HepG2 (cell line): ENCODE results near the gene RNF149. TPM values are rescaled to one million over a fixed set of nuclear protein-coding genes. Genes with fewer than 3 reads are reported as not detected.

Experiments used
- ASH2L ChIP-seq: fragments of 300-600, 200-600 bp; sonication (generic); IDR thresholded peaks from 2 replicates; pipeline ENCODE4 v1.7.0; 2017; ENCODE audit warnings: low read depth, mild to moderate bottlenecking, moderate library complexity, mixed read lengths, low read length; ENCODE audit not compliant: insufficient read length
- EHMT2 ChIP-seq: fragments of 200-600 bp; sonication (generic); IDR thresholded peaks from 2 replicates; pipeline ENCODE4 v1.7.0; 2017; ENCODE audit warnings: antibody characterized with exemption, low read depth, low read length, borderline replicate concordance
- GTF3A ChIP-seq: sonication (generic); formaldehyde crosslinking; conservative IDR thresholded peaks from 2 replicates; pipeline ENCODE4 v1.4.0; 2020; ENCODE audit warnings: mild to moderate bottlenecking, missing genetic modification reagents
- IKZF1 ChIP-seq: fragments of 450-650 bp; IDR thresholded peaks from 2 replicates; pipeline ENCODE4 v1.7.1; 2016
- ISL2 ChIP-seq: sonication (generic); formaldehyde crosslinking; IDR thresholded peaks from 2 replicates; pipeline ENCODE4 v1.5.0; 2020; ENCODE audit warnings: missing genetic modification reagents
- NFATC3 ChIP-seq: sonication (generic); formaldehyde crosslinking; IDR thresholded peaks from 2 replicates; pipeline ENCODE4 v1.5.1; 2020; ENCODE audit warnings: mild to moderate bottlenecking, missing genetic modification reagents
- NFIC ChIP-seq: IDR thresholded peaks from 2 replicates; pipeline ENCODE4 v1.6.1; 2012; ENCODE audit warnings: mild to moderate bottlenecking, low read length, inconsistent platforms
- RAD21 ChIP-seq: fragments of 450-650 bp; formaldehyde crosslinking; IDR thresholded peaks from 2 replicates; pipeline ENCODE4 v1.5.0; 2020; ENCODE audit warnings: mild to moderate bottlenecking
- SALL2 ChIP-seq: sonication (generic); formaldehyde crosslinking; IDR thresholded peaks from 2 replicates; pipeline ENCODE4 v1.8.1; 2023; ENCODE audit warnings: mild to moderate bottlenecking, missing genetic modification reagents, inconsistent platforms
- SAP130 ChIP-seq: IDR thresholded peaks from 2 replicates; pipeline ENCODE4 v1.6.1; 2016; ENCODE audit warnings: low read depth
- XRCC5 ChIP-seq: fragments of 200-400 bp; formaldehyde crosslinking; optimal IDR thresholded peaks from 2 replicates; pipeline ENCODE3; 2017; ENCODE audit warnings: mild to moderate bottlenecking, low read length
- ZC3H13 ChIP-seq: sonication (generic); formaldehyde crosslinking; IDR thresholded peaks from 2 replicates; pipeline ENCODE4 v1.8.1; 2023; ENCODE audit warnings: mild to moderate bottlenecking, missing genetic modification reagents, moderate library complexity
- ZNF124 ChIP-seq: sonication (generic); formaldehyde crosslinking; IDR thresholded peaks from 2 replicates; pipeline ENCODE4 v1.4.0; 2020; ENCODE audit warnings: missing genetic modification reagents
- ZNF205 ChIP-seq: IDR thresholded peaks from 2 replicates; pipeline ENCODE4 v1.6.1; 2018; ENCODE audit warnings: missing biosample characterization, missing genetic modification reagents
- ZNF431 ChIP-seq: sonication (generic); formaldehyde crosslinking; IDR thresholded peaks from 2 replicates; pipeline ENCODE4 v1.9.0; 2022; ENCODE audit warnings: missing genetic modification reagents, low read depth, mild to moderate bottlenecking, borderline replicate concordance
- ZNF557 ChIP-seq: sonication (generic); formaldehyde crosslinking; IDR thresholded peaks from 2 replicates; pipeline ENCODE4 v1.4.0; 2020; ENCODE audit warnings: missing genetic modification reagents
- ZNF839 ChIP-seq: sonication (generic); formaldehyde crosslinking; IDR thresholded peaks from 2 replicates; pipeline ENCODE4 v1.4.0; 2020; ENCODE audit warnings: missing genetic modification reagents, mild to moderate bottlenecking, borderline replicate concordance
- polyA plus RNA-seq, 8 experiments: library from polyadenylated mRNA; depleted of rRNA in 3 of 8; stranded (reverse) in 7 of 8; unstranded in 1 of 8; fragments of >200 nt; fragmentation: Illumina TruSeq in 4 of 8; extraction: Trizol in 4 of 8; gene quantifications; 2 replicates each; pipeline versions ENCODE4 v1.2.1 to v1.2.3, GENCODE V29; 2011 to 2016; ENCODE audit warnings: low read depth in 4 of 8, missing spikeins in 1 of 8, mixed read lengths in 1 of 8; ENCODE audit not compliant: insufficient read depth in 1 of 8
- total RNA-seq, 5 experiments: library from RNA; depleted of rRNA; stranded (reverse); fragments of >200 nt; fragmentation: Illumina TruSeq; extraction: Trizol; gene quantifications; 2 replicates each; pipeline ENCODE4 v1.2.3, GENCODE V29; 2016; ENCODE audit warnings: low read depth in 1 of 5
- TF ChIP-seq, protein P1 (sequence below): sonication (generic); formaldehyde crosslinking; conservative IDR thresholded peaks from 2 replicates; pipeline ENCODE4 v1.4.0; 2020; ENCODE audit warnings: mild to moderate bottlenecking, missing genetic modification reagents, moderate library complexity
- TF ChIP-seq, protein P2 (sequence below): sonication (generic); formaldehyde crosslinking; IDR thresholded peaks from 2 replicates; pipeline ENCODE4 v1.4.0; 2020; ENCODE audit warnings: mild to moderate bottlenecking, low read depth, missing genetic modification reagents
- TF ChIP-seq, protein P3 (sequence below): IDR thresholded peaks from 2 replicates; pipeline ENCODE4 v1.6.1; 2012; ENCODE audit warnings: inconsistent platforms
- TF ChIP-seq, protein P4 (sequence below): sonication (generic); formaldehyde crosslinking; IDR thresholded peaks from 2 replicates; pipeline ENCODE4 v1.9.0; 2021; ENCODE audit warnings: missing genetic modification reagents, mild to moderate bottlenecking, borderline replicate concordance
- TF ChIP-seq, protein P5 (sequence below): sonication (generic); formaldehyde crosslinking; IDR thresholded peaks from 2 replicates; pipeline ENCODE4 v1.9.0; 2022; ENCODE audit warnings: low read depth, missing genetic modification reagents

Gene RNF149
- total and polyA plus RNA-seq, 2 of the 13 experiments (the other 11 are each of a cell fraction or from before 2014, with no cell fraction given): 87.6 to 109 TPM

DNA sequence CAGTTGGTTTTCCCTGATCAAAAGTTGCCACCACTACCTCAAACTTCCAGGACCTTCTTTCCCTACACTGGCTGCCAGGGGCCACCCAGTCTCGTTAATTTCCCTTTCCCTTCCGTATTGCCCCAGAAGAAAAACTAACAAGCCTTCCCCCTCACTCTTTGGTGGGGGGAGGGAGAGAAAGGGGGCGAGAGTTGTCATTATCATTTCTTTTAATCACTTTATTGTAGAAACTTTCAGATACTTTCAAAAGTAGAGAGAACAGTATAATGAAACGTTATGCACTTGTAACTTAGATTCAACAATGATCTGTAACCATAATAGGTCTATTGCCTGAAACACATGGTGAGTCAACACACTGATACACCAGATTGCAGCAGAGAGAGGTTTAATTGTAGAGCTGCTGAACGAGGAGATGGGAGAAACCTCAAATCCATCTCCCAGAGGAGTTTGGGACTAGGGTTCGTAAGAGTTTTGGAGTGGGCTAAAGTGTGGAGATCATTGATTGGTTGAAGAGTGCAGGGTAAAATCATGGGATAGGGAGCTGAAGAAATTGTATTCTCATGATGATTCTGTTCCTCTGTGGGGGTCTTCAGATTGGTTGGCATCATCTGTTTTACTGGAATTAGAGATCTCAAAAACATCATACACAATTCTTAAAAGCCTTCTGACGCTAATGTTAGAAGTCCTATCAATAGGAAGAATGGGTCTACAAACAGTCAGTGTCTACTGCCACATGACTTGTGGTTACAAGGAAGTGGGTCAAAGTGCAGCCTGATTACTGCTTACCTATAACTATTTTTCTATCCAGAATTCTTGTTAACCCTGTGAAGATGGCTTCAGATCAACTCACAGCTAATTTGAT, 2.6 kb upstream of the RNF149 start (continued):
- TF ChIP-seq SAP130 (CRISPR knock-in tag): peak; percentile 24
- TF ChIP-seq ZNF205 (CRISPR knock-in tag): no peak; the same call in 1 of the 2 replicates
- TF ChIP-seq NFATC3 (CRISPR knock-in tag): no peak
- TF ChIP-seq ZNF557 (CRISPR knock-in tag): 0 out of 2 replicates have a peak, but pooled peaks have one; percentile 28
- peak; percentile 37; the same call in 1 of the 2 replicates for TF ChIP-seq NFIC
- TF ChIP-seq, protein P1, sequence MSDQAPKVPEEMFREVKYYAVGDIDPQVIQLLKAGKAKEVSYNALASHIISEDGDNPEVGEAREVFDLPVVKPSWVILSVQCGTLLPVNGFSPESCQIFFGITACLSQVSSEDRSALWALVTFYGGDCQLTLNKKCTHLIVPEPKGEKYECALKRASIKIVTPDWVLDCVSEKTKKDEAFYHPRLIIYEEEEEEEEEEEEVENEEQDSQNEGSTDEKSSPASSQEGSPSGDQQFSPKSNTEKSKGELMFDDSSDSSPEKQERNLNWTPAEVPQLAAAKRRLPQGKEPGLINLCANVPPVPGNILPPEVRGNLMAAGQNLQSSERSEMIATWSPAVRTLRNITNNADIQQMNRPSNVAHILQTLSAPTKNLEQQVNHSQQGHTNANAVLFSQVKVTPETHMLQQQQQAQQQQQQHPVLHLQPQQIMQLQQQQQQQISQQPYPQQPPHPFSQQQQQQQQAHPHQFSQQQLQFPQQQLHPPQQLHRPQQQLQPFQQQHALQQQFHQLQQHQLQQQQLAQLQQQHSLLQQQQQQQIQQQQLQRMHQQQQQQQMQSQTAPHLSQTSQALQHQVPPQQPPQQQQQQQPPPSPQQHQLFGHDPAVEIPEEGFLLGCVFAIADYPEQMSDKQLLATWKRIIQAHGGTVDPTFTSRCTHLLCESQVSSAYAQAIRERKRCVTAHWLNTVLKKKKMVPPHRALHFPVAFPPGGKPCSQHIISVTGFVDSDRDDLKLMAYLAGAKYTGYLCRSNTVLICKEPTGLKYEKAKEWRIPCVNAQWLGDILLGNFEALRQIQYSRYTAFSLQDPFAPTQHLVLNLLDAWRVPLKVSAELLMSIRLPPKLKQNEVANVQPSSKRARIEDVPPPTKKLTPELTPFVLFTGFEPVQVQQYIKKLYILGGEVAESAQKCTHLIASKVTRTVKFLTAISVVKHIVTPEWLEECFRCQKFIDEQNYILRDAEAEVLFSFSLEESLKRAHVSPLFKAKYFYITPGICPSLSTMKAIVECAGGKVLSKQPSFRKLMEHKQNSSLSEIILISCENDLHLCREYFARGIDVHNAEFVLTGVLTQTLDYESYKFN (CRISPR knock-in tag): peak; percentile 35; the same call in 1 of the 2 replicates
- TF ChIP-seq, protein P2, sequence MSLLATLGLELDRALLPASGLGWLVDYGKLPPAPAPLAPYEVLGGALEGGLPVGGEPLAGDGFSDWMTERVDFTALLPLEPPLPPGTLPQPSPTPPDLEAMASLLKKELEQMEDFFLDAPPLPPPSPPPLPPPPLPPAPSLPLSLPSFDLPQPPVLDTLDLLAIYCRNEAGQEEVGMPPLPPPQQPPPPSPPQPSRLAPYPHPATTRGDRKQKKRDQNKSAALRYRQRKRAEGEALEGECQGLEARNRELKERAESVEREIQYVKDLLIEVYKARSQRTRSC (CRISPR knock-in tag): no peak
- TF ChIP-seq ZNF839: no peak
- peak; percentile 66 for TF ChIP-seq ASH2L
- TF ChIP-seq RAD21 (CRISPR knock-in tag): 0 out of 2 replicates have a peak, but pooled peaks have one; percentile 6
- TF ChIP-seq, protein P3, sequence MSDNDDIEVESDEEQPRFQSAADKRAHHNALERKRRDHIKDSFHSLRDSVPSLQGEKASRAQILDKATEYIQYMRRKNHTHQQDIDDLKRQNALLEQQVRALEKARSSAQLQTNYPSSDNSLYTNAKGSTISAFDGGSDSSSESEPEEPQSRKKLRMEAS: peak; percentile 22; the same call in 1 of the 2 replicates
- no peak for TF ChIP-seq GTF3A (CRISPR knock-in tag)
- TF ChIP-seq IKZF1: no peak
- TF ChIP-seq SALL2: 0 out of 2 replicates have a peak, but pooled peaks have one; percentile 33
- no peak for TF ChIP-seq ZNF431
- TF ChIP-seq, protein P4, sequence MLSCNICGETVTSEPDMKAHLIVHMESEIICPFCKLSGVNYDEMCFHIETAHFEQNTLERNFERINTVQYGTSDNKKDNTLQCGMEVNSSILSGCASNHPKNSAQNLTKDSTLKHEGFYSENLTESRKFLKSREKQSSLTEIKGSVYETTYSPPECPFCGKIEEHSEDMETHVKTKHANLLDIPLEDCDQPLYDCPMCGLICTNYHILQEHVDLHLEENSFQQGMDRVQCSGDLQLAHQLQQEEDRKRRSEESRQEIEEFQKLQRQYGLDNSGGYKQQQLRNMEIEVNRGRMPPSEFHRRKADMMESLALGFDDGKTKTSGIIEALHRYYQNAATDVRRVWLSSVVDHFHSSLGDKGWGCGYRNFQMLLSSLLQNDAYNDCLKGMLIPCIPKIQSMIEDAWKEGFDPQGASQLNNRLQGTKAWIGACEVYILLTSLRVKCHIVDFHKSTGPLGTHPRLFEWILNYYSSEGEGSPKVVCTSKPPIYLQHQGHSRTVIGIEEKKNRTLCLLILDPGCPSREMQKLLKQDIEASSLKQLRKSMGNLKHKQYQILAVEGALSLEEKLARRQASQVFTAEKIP (CRISPR knock-in tag): no peak
- TF ChIP-seq XRCC5: no peak
- TF ChIP-seq ZNF124 (CRISPR knock-in tag): peak; percentile 43; the same call in 1 of the 2 replicates
- TF ChIP-seq EHMT2: peak; percentile 66
- no peak for TF ChIP-seq ZC3H13
- TF ChIP-seq ISL2 (CRISPR knock-in tag): peak; percentile 20; the same call in 1 of the 2 replicates
- TF ChIP-seq, protein P5, sequence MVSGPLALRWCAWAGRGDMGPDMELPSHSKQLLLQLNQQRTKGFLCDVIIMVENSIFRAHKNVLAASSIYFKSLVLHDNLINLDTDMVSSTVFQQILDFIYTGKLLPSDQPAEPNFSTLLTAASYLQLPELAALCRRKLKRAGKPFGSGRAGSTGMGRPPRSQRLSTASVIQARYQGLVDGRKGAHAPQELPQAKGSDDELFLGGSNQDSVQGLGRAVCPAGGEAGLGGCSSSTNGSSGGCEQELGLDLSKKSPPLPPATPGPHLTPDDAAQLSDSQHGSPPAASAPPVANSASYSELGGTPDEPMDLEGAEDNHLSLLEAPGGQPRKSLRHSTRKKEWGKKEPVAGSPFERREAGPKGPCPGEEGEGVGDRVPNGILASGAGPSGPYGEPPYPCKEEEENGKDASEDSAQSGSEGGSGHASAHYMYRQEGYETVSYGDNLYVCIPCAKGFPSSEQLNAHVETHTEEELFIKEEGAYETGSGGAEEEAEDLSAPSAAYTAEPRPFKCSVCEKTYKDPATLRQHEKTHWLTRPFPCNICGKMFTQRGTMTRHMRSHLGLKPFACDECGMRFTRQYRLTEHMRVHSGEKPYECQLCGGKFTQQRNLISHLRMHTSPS: no peak
